Fibroblast of villous mesenchyme (primary cell): ENCODE results near the gene UBE2G2. TPM values are rescaled to one million over a fixed set of nuclear protein-coding genes. Genes with fewer than 3 reads are reported as not detected.

ENCODE experiments used
- DNase-seq: peaks from one replicate; pipeline ENCODE4 v3.0.0-alpha.2; 2010; ENCODE audit warnings: low read depth
- H3K4me3 ChIP-seq: 2 replicates; pipeline ENCODE4 v1.5.1; 2011; ENCODE audit warnings: low read depth, mild to moderate bottlenecking, low read length
- total RNA-seq: library from RNA; depleted of rRNA; stranded (reverse); fragments of >200 nt; gene quantifications from 2 replicates; pipeline ENCODE4 v1.2.3, GENCODE V29; 2012
- TF ChIP-seq, protein P1 (sequence below): IDR thresholded peaks from 2 replicates; pipeline ENCODE4 v1.5.1; 2012; ENCODE audit warnings: low read depth, mild to moderate bottlenecking, low read length; ENCODE audit not compliant: insufficient read depth

UBE2G2 gene
- total RNA-seq, 1 donor: 88.5 TPM

DNA sequence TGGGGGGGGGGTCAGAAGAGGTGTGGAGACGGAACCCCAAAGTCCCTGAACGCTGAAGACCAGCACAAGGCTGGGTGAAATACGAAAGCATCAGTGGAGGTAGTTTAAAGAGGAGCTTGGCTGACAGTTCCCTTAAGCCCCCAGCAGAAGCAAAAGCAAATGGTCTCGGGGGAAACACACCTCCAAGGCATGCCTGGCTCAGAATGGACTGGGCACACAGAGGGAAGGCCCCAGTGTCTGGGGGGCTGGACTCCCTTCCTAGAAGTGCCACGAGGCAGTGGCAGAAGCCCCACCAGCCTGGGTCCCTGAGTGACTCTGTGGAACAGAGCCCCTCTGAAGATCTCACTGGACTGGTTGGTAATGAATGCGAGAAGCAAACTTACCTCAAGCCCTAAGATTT lies 43.9 kb downstream of the UBE2G2 start:
- H3K4me3 ChIP-seq: no peak overlapping the region
- TF ChIP-seq, protein P1, sequence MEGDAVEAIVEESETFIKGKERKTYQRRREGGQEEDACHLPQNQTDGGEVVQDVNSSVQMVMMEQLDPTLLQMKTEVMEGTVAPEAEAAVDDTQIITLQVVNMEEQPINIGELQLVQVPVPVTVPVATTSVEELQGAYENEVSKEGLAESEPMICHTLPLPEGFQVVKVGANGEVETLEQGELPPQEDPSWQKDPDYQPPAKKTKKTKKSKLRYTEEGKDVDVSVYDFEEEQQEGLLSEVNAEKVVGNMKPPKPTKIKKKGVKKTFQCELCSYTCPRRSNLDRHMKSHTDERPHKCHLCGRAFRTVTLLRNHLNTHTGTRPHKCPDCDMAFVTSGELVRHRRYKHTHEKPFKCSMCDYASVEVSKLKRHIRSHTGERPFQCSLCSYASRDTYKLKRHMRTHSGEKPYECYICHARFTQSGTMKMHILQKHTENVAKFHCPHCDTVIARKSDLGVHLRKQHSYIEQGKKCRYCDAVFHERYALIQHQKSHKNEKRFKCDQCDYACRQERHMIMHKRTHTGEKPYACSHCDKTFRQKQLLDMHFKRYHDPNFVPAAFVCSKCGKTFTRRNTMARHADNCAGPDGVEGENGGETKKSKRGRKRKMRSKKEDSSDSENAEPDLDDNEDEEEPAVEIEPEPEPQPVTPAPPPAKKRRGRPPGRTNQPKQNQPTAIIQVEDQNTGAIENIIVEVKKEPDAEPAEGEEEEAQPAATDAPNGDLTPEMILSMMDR: no peak
- no peak for DNase-seq

DNA sequence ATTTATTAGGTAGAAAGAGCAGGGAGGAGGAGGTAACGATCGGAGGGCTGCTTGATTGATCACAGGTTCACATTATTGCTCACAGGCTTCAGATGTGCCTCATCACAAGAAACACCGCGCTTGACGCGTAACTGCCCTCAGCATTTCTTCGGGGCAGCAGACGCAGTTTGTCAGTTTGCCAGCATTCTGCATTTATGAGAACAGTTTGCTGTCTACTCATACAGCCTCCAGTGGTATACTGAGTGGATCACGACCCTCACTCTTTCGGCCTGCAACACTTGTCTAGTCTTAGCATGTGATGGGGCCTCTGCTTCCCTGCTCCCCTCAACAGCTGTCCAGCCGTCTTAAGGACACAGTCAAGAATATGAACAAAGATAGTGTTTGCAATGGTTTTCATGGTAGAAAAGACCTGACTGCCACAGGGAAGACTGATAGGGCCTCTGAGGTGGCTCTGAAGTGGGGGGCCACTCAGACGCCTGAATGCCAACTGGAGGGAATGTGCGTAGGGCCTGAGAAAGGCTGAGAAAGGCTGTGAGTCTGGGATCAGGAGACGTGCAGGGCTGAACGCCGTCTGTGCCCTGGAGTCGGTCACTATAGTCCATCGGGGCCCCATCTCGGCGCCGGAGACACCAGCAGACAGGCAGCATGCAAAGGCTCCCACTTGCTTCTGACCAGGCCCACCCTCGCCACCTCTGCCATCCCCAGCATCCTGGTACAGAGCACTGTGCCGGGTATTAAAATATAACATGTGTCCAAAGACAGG lies 45.0 kb downstream of the UBE2G2 start:
- H3K4me3 ChIP-seq: no peak overlapping the region
- peak; percentile 28 for DNase-seq
- TF ChIP-seq, protein P1: no peak

DNA sequence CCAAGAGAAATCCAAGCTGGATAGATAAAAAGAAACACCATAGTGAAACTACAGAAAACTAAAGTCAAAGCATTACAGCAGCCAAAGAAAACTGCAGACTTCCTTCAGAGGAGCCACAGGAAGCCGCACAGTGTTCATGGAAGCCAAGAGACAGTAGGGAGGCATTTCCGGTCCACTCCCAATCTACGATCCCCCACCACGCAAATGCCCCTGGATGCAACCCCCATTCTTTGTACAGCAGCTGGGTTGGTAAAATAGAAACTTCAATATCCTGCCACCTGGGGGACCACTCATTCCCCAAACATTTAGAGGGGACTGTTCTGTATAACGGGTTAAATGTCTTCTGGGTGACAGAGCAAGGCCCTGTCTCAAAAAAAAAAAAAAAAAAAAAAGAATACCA lies 46.4 kb downstream of the UBE2G2 start:
- no peak overlapping the region for H3K4me3 ChIP-seq
- DNase-seq: no peak
- TF ChIP-seq, protein P1: no peak

DNA sequence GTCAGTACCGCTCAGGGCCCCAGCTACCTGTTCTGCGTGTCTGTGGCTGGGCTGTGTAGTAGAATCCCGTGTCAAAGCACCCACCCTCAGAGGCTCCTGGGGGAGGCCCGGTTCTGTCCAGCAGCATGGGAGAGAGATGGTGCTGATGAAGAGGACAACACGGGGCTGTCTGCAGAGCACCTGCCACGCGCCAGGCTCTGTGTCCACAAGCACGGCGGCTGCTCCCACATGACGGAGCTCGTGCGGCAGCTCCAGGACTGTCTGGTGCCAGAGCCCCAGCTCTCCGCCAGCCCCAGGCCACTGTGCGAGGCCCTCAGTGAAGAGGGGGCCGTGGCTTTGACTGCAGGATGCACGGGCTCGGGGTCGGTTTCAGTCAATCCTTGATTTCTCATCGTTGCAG lies 48.3 kb downstream of the UBE2G2 start:
- H3K4me3 ChIP-seq: no peak overlapping the region
- TF ChIP-seq, protein P1: no peak
- DNase-seq: no peak

DNA sequence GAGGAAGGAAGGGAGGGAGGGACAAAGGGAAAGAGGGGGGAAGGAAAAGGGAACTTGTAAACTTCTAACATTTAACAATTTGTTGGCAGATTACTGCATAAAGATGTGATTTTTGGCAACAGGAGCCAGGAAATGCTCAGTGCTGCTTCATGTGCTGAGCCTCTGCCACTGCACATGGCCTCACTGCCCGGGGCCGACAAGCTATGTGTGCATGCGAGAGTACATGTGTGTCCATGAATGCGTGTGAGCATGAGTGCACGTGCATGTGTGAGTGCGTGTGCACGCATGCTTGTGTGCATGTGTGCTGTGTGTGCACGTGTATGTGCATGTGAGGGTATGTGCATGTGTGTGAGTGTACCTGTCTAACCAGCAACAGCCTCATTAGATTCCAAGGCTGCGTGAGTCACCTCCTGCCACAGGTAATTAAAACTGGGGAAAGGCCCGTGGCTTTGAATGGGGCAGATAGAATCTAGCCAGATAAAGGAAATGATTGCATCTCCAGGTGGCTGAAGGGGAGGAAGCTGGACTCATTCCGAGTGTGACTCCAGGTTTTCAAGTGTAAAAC lies 48.9 kb downstream of the UBE2G2 start:
- no peak overlapping the region for H3K4me3 ChIP-seq
- DNase-seq: no peak
- TF ChIP-seq, protein P1: no peak

DNA sequence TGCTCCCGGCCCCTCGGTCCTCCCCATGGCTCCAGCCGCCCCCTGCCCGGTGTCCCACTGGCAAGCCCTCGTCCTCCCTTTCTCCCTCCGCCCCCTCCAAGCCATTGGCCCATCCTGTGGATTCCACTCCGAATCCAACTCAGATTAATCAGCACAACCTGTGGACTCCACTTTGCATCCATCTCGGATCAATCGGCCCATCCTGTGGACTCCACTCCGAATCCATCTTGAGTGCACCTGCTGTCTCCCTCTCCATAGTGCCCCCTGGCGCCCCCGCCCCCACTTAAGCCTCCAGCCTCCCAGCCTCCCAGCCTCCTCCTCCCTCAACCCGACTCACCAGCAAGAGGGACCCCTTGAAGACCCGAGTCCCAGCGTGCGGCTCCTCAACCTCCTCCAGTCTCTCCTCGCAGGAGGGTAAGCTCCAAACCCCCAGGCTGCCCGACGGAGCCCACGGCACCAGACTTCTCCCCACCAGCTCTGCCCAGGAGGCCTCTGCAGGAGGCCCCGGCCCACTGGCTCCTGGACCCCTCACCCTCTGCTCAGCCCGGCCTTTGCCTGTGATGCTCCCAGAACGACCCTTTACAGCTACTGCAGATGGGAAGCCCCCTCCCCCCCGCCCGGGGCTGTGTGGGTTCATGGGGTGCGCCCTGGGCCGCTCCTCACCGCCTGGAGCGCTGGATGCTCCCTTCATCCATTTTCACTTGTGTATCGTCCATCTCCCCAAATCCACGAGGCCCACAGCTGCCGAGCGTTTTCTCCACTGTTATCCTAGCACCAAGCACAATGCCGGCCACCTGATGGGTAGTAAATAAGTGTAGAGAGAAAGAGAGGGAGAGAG lies 49.6 kb downstream of the UBE2G2 start:
- DNase-seq: no peak
- H3K4me3 ChIP-seq: no peak overlapping the region
- TF ChIP-seq, protein P1: no peak
